Activated naive CD4-positive, alpha-beta T cell treated with anti-CD3 and anti-CD28 coated beads for 36 hours (primary cell): ENCODE measurements around the gene NCAPD3. TPM values are rescaled to one million over a fixed set of nuclear protein-coding genes. Genes with fewer than 3 reads are reported as not detected.

Source experiments
- CTCF ChIA-PET: fragments of 350-600 bp; sonication (Branson Sonifier 250); formaldehyde crosslinking; loops from one replicate; lab custom pipeline; 2021; ENCODE audit warnings: antibody characterized with exemption; lab: Charles Lee
- DNase-seq: peaks from one replicate; pipeline ENCODE4 v3.0.0-alpha.2; 2020
- H3K27ac Mint-ChIP-seq: one replicate; pipeline ENCODE4 v1.8.0; 2021; ENCODE audit warnings: mild to moderate bottlenecking, mixed read lengths
- H3K27me3 Mint-ChIP-seq: one replicate; pipeline ENCODE4 v1.8.0; 2021; ENCODE audit warnings: low read depth, mixed read lengths
- H3K36me3 Mint-ChIP-seq: one replicate; pipeline ENCODE4 v1.8.0; 2021; ENCODE audit warnings: low read depth, mixed read lengths
- H3K4me1 Mint-ChIP-seq: one replicate; pipeline ENCODE4 v1.8.0; 2021; ENCODE audit warnings: low read depth, mixed read lengths
- H3K4me3 Mint-ChIP-seq: one replicate; pipeline ENCODE4 v1.8.0; 2021; ENCODE audit warnings: mild to moderate bottlenecking, moderate library complexity, mixed read lengths
- H3K9me3 Mint-ChIP-seq: one replicate; pipeline ENCODE4 v1.8.0; 2021; ENCODE audit warnings: mixed read lengths
- intact Hi-C: fragments of 100-400 bp; cut with micrococcal nuclease; formaldehyde crosslinking; loops from one replicate; pipeline ENCODE4 v1.15.1; 2023
- total RNA-seq, 2 experiments: library from RNA; stranded (reverse); gene quantifications; one replicate each; pipeline ENCODE4 v1.2.3, GENCODE V29; 2021

NCAPD3 gene
- total RNA-seq, 2 experiments from 2014 or later, result 126 TPM

DNA sequence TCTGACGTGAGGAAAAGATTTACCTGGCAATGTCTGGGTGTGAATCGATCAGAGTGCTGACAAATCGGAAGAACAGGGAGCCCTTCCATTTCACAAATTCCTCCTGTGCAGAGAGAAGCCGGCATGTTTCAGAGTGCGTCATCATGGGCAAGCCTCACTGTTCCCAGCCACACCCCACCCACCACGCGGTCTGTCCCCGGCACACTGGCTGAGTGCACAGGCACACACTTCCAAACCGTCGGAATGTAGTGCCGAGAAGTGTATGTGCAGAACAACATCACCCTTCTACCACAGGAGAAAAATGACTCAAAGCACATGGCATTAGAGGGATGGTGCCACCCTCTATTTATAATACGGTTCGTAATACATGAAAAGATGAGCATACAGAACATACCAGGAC is 47.5 kb downstream of the NCAPD3 start:
- H3K4me3 Mint-ChIP-seq, result no peak overlapping the region
- H3K36me3 Mint-ChIP-seq, result peaks cover 49% of the 10 kb centered on the region
- CTCF ChIA-PET, result interaction anchor here (1.0 kb wide), 1 partner anchor 248 kb away, joined by 3 read pairs; no protein-coding TSS in a partner anchor
- intact Hi-C loops, result no loop called here
- H3K27me3 Mint-ChIP-seq, result no peaks in the 10 kb centered on the region
- no peak for DNase-seq
- H3K27ac Mint-ChIP-seq, result no peak overlapping the region
- no peaks in the 10 kb centered on the region for H3K9me3 Mint-ChIP-seq
- H3K4me1 Mint-ChIP-seq, result no peaks in the 10 kb centered on the region

DNA sequence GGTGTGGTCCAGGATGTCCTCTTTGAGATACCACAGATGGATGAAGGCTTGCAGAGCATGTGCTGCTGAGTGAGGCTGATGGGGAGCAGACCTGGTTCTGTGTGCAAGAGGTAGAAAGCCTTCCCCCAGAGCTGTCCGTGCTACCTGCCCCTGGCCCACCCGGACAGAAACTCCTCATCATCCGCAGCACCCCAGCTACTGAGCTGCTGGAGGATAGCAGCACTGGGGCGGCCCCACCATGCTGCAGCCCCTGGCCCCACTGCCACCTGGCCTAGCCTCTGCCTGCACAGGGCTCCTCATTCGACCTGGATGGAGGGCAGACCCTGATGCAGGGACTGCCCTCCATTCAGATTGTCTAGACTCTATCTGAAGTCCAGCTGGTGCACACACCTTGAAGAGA is 50.5 kb downstream of the NCAPD3 start:
- Mint-ChIP-seq H3K9me3 (no peaks in the 10 kb centered on the region), H3K4me1 (no peaks in the 10 kb centered on the region), H3K27ac (no peak overlapping the region), H3K36me3 (peaks cover 56% of the 10 kb centered on the region), H3K27me3 (no peaks in the 10 kb centered on the region), H3K4me3 (no peak overlapping the region)
- CTCF ChIA-PET, result interaction anchor here (0.5 kb wide), 1 partner anchor 259 kb away, joined by 3 read pairs; no protein-coding TSS in a partner anchor
- DNase-seq, result no peak
- intact Hi-C loops, result no loop called here

- DNase-seq, result no peak
- no peaks in the 10 kb centered on the region for H3K9me3 Mint-ChIP-seq
- H3K36me3 Mint-ChIP-seq, result peaks cover 60% of the 10 kb centered on the region
- no peaks in the 10 kb centered on the region for H3K4me1 Mint-ChIP-seq
- H3K27me3 Mint-ChIP-seq, result no peaks in the 10 kb centered on the region
- no peak overlapping the region for H3K27ac Mint-ChIP-seq
- no peak overlapping the region for H3K4me3 Mint-ChIP-seq
- CTCF ChIA-PET, result no interaction called here
- intact Hi-C loops, result no loop called here
Measured at GRCh38 chr11:134171951-134172350, 51.8 kb downstream of the NCAPD3 start.

- H3K9me3 Mint-ChIP-seq, result no peaks in the 10 kb centered on the region
- CTCF ChIA-PET, result no interaction called here
- intact Hi-C loops, result no loop called here
Measured at GRCh38 chr11:134170919-134171281, 52.9 kb downstream of the NCAPD3 start.

GRCh38 chr11:134170177-134170918 is 53.4 kb downstream of the NCAPD3 start:
- Mint-ChIP-seq H3K36me3 (peaks cover 56% of the 10 kb centered on the region), H3K4me3 (no peak overlapping the region), H3K27me3 (no peaks in the 10 kb centered on the region), H3K27ac (no peak overlapping the region), H3K4me1 (no peaks in the 10 kb centered on the region), H3K9me3 (no peaks in the 10 kb centered on the region)
- CTCF ChIA-PET, result no interaction called here
- intact Hi-C loops, result no loop called here
- no peak for DNase-seq

More at GRCh38 chr11:134170919-134171281, 52.9 kb downstream of the NCAPD3 start:
- Mint-ChIP-seq H3K4me1 (no peaks in the 10 kb centered on the region), H3K27ac (no peak overlapping the region), H3K4me3 (no peak overlapping the region), H3K27me3 (no peaks in the 10 kb centered on the region), H3K36me3 (peaks cover 56% of the 10 kb centered on the region)
- DNase-seq, result no peak

DNA sequence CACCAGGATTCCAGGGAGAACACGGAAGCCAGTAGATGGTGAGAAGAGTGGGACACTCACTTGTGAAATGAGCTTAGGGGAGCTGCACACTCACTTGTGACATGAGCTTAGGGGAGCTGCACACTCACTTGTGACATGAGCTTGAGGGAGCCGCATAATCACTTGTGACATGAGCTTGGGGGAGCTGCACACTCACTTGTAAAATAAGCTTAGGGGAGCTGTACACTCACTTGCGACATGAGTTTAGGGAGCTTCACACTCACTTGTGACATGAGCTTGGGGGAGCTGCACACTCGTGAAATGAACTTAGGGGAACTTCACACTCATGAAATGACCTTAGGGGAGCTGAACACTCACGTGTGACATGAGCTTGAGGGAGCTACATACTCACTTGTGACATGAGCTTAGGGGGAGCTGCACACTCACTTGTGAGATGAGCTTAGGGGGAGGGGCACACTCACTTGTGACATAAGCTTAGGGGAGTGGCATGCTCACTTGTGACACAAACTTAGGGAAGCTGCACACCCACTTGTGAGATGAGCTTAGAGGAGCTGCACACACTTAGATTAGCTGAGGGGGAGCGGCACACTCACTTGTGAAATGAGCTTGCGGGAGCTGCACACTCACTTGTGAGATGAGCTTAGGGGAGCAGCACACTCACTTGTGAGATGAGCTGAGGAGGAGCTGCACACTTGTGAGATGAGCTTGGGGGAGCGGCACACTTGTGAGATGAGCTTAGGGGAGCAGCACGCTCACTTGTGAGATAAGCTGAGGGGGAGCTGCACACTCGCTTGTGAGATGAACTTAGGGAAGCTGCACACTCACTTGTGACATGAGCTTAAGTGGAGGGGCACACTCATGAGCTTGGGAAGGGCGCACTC is 59.0 kb downstream of the NCAPD3 start:
- no peaks in the 10 kb centered on the region for H3K4me1 Mint-ChIP-seq
- H3K27me3 Mint-ChIP-seq, result no peaks in the 10 kb centered on the region
- peaks cover 63% of the 10 kb centered on the region for H3K36me3 Mint-ChIP-seq
- DNase-seq, result no peak
- H3K4me3 Mint-ChIP-seq, result no peak overlapping the region
- CTCF ChIA-PET, result interaction anchor here (0.7 to 1.7 kb wide), 4 partner anchors 11 to 66 kb away, joined by 3 to 4 read pairs (median 3); no protein-coding TSS in a partner anchor
- no peak overlapping the region for H3K27ac Mint-ChIP-seq
- intact Hi-C loops, result no loop called here
- H3K9me3 Mint-ChIP-seq, result no peaks in the 10 kb centered on the region

- Mint-ChIP-seq H3K9me3 (no peaks in the 10 kb centered on the region), H3K36me3 (peaks cover 58% of the 10 kb centered on the region), H3K27ac (no peak overlapping the region), H3K4me1 (no peaks in the 10 kb centered on the region), H3K27me3 (no peaks in the 10 kb centered on the region), H3K4me3 (no peak overlapping the region)
- no peak for DNase-seq
- CTCF ChIA-PET, result no interaction called here
- intact Hi-C loops, result no loop called here
Measured at GRCh38 chr11:134159652-134160051, 64.1 kb downstream of the NCAPD3 start.

GRCh38 chr11:134158023-134158422 is 65.7 kb downstream of the NCAPD3 start:
- H3K9me3 Mint-ChIP-seq, result no peaks in the 10 kb centered on the region
- H3K27ac Mint-ChIP-seq, result no peak overlapping the region
- H3K27me3 Mint-ChIP-seq, result no peaks in the 10 kb centered on the region
- DNase-seq, result no peak
- H3K4me3 Mint-ChIP-seq, result no peak overlapping the region
- no peaks in the 10 kb centered on the region for H3K4me1 Mint-ChIP-seq
- CTCF ChIA-PET, result no interaction called here
- intact Hi-C loops, result no loop called here
- H3K36me3 Mint-ChIP-seq, result peaks cover 55% of the 10 kb centered on the region

- Mint-ChIP-seq H3K36me3 (peaks cover 54% of the 10 kb centered on the region), H3K4me3 (no peak overlapping the region), H3K27ac (no peak overlapping the region), H3K4me1 (no peaks in the 10 kb centered on the region), H3K27me3 (no peaks in the 10 kb centered on the region), H3K9me3 (no peaks in the 10 kb centered on the region)
- CTCF ChIA-PET, result no interaction called here
- intact Hi-C loops, result no loop called here
- no peak for DNase-seq
Measured at GRCh38 chr11:134157451-134157850, 66.3 kb downstream of the NCAPD3 start.

DNA sequence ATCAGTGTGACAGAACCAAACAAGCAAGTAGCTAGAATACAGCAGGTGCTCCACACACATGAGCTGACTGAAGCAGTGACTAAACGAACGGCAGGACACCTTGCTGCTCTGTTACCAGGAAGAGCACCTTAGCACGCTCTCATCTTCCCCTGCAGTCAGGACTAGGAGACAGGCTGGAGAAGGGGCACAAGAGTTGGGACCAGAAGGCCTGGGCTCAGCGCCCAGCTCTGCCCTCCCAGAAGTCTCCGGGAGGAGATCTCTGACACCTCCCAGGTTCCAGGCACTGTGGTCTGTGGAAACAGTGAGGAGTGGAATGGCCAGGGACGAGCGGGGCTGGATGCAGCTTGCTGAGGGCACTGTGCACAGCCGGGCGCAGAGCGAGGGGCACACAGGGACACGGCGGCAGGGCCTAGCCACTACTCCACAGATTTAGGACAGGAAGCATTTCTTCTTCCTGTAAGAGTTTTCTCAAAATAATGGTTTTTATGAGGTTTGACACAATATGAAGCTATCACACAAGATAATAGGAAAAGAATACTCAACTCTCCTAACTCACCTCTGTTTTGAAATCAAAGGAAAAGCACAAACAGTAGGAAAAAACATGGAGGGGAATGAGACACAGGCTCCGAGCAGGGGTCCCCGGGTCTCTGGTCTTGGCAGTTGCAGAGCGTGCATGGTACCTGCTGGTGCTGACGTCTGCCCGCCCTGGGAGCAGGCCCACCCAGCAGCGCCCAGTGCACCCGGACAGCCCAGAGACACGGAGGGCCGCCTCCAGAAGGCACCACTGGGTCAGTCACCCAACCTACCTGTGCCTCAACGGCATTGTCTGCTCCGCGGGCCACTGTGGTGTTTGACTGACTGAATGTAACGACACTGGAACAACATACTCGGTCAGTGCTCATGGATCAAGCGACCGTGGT is 67.6 kb downstream of the NCAPD3 start:
- H3K27me3 Mint-ChIP-seq, result no peaks in the 10 kb centered on the region
- no peak overlapping the region for H3K27ac Mint-ChIP-seq
- peaks cover 50% of the 10 kb centered on the region for H3K36me3 Mint-ChIP-seq
- intact Hi-C loops, result no loop called here
- no peaks in the 10 kb centered on the region for H3K9me3 Mint-ChIP-seq
- CTCF ChIA-PET, result interaction anchor here (1.0 kb wide), 1 partner anchor 15 kb away, joined by 4 read pairs; no protein-coding TSS in a partner anchor
- H3K4me1 Mint-ChIP-seq, result no peaks in the 10 kb centered on the region
- H3K4me3 Mint-ChIP-seq, result no peak overlapping the region
- DNase-seq, result no peak

DNA sequence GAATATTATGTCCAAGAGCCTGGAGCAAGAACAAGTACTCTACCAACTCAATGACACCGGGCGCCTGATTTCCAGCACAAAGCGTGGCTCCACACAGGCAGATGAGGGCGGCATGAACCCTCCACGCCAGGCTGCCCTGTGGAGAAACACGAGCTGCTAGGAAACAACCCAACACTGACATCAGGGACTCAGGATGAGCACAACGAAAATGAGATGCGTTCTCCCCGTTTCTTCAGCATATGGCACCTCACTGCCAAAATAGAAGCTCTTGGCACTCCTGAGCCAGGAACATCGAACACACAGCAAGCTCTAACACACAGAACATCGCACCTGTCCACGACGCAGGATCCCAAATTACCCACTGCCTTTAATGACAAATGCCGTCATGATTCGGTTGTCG is 68.3 kb downstream of the NCAPD3 start:
- DNase-seq, result no peak
- no peaks in the 10 kb centered on the region for H3K9me3 Mint-ChIP-seq
- no peak overlapping the region for H3K27ac Mint-ChIP-seq
- no peak overlapping the region for H3K4me3 Mint-ChIP-seq
- H3K4me1 Mint-ChIP-seq, result peaks cover 1% of the 10 kb centered on the region
- CTCF ChIA-PET, result interaction anchor here (1.0 kb wide), 1 partner anchor 14 kb away, joined by 4 read pairs; no protein-coding TSS in a partner anchor
- H3K27me3 Mint-ChIP-seq, result no peaks in the 10 kb centered on the region
- intact Hi-C loops, result no loop called here
- H3K36me3 Mint-ChIP-seq, result peaks cover 51% of the 10 kb centered on the region

DNA sequence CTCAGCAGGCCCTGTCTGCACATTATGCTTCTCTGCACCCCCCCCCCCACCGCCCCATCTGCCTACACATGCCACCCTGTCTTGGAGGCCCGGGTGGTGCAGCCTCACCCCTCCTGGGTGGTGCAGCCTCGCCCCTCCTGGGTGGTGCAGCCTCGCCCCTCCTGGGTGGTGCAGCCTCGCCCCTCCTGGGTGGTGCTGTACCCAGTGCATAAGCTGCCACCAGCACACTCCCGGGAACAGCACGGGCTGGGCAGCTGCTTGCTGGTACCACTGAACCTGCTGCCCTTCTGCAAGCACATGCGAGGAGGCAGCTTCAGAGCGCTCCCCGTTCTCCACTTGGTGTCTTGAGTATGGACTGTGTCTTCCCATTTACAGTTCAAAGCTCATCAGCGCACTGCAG is 69.3 kb downstream of the NCAPD3 start:
- Mint-ChIP-seq H3K4me1 (peaks cover 3% of the 10 kb centered on the region), H3K9me3 (no peaks in the 10 kb centered on the region), H3K27me3 (no peaks in the 10 kb centered on the region), H3K36me3 (peaks cover 43% of the 10 kb centered on the region), H3K4me3 (no peak overlapping the region), H3K27ac (no peak overlapping the region)
- intact Hi-C loops, result no loop called here
- DNase-seq, result no peak
- CTCF ChIA-PET, result interaction anchor here (0.7 kb wide), 1 partner anchor 17 kb away, joined by 4 read pairs; no protein-coding TSS in a partner anchor
